ENCODE results near the gene ILF3.
"Not testable (repeated sequence)": the region's sequence is repeated elsewhere in the genome, so short reads cannot be mapped to it uniquely, and the experiment has no call there.

Gene ILF3

DNA sequence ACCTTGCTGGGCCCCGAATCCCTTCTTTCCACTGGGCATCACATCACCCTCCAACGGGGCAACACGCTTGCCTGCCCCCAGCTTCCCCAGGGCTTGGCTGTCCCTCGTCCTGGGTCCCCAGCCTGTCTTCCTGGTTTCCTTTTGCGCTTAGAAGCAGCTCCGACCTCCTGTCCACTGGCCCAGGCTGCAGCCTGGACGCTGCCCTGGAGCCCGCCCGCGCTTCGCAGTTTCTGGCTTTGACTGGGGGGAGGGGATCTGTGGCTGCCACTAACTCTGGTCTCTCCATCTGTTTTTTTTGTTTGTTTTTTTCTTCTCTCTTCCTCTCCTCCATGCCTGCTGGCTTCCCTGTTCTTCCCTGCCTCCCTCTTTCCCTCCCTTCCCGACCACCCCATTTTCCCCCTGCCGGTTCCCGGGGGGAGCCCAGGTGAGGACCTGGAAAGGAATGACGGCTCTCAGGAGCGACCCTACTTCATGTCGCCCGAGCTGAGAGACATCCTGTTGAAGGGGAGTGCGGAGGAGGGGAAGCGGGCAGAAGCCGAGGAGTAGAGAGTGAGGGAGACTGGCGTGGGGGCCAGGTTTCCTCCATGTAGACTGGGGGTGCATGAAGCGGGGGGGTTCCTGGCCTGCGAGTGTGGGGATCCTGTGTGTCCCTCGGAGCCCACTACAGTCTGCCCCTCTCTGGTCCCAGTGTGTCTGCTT lies 11.5 kb upstream of the ILF3 start:
- DNase-seq (ENCODE audit: low spot score), result no peak

DNA sequence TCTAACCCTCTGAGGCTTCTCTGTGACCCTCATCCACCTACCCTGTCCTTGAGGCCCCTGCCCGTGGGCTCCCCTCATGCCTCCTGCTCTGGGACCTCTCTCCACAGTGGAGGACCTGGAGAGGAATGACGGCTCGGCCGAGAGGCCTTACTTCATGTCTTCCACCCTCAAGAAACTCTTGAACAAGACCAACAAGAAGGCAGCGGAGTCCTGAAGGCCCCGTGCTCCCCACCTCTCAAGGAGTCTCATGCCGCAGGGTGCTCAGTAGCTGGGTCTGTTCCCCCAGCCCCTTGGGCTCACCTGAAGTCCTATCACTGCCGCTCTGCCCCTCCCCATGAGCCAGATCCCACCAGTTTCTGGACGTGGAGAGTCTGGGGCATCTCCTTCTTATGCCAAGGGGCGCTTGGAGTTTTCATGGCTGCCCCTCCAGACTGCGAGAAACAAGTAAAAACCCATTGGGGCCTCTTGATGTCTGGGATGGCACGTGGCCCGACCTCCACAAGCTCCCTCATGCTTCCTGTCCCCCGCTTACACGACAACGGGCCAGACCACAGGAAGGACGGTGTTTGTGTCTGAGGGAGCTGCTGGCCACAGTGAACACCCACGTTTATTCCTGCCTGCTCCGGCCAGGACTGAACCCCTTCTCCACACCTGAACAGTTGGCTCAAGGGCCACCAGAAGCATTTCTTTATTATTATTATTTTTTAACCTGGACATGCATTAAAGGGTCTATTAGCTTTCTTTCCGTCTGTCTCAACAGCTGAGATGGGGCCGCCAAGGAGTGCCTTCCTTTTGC lies 10.8 kb upstream of the ILF3 start:
- no peak for DNase-seq (ENCODE audit: low spot score)

DNA sequence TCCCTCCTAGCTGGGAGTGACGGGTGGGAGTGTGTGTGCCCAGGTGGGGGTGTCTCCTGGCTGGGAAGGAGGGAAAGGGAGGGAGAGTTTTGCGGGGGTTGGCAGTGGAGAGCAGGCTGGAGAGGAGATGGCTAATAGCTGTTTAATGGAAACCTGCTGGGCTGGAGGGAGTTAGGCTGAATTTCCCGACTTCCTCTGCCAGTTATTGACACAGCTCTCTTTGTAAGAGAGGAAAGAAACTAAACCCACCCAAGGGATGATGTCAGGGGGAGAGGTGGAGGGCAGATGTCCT lies 10.2 kb upstream of the ILF3 start:
- no peak for DNase-seq (ENCODE audit: low spot score)

- peak; percentile 89 for DNase-seq (ENCODE audit: low spot score)
Observed at GRCh38 chr19:10644260-10645007, 9.7 kb upstream of the ILF3 start.

GRCh38 chr19:10646456-10647159 lies 7.5 kb upstream of the ILF3 start:
- no peak for DNase-seq (ENCODE audit: low spot score)

DNA sequence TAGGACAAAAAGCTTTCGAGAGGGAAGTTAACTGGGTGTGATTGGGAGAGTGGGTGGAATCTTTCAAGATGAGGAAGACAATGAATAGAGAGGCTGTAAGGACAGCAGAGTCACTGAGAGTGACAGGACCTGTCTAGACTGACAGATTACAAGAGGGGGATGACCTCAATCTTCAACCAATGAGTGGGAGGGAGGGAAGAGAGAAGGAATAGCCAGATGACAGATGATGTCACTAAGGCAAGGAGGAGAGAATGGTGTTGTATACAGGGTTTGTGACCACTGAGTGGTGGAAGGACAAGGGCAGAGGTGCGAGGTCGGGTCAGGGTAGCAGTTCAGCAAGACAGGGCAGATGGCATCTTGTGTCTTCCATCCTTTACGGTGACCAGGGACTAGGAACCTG lies 5.8 kb upstream of the ILF3 start:
- DNase-seq (ENCODE audit: low spot score), result no peak

DNA sequence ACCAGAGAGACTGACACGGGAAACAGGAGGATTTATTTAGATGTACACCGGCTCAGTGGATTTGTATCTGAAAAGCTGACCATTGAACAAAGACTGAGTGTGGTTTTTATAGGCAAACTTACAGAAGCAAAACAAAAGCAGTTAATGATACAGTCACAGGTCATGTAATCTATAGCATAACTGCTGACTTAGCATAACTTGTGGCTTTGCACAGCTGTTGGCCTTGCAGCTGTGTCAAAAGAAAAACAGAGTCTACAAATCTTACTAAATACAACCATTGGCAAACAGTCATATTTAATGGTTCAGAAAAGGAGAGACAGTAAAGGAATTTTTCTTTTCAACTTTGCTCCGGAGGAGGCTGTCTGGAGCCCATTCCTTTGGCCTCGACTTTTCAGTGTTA lies 2.3 kb upstream of the ILF3 start:
- DNase-seq (ENCODE audit: low spot score), result no peak

- DNase-seq (ENCODE audit: low spot score), result no peak
Observed at GRCh38 chr19:10653482-10653731, 739 bp upstream of the ILF3 start.

- peak; percentile 73 for DNase-seq (ENCODE audit: low spot score)
Observed at GRCh38 chr19:10654610-10655456, 687 bp downstream of the ILF3 start.

DNA sequence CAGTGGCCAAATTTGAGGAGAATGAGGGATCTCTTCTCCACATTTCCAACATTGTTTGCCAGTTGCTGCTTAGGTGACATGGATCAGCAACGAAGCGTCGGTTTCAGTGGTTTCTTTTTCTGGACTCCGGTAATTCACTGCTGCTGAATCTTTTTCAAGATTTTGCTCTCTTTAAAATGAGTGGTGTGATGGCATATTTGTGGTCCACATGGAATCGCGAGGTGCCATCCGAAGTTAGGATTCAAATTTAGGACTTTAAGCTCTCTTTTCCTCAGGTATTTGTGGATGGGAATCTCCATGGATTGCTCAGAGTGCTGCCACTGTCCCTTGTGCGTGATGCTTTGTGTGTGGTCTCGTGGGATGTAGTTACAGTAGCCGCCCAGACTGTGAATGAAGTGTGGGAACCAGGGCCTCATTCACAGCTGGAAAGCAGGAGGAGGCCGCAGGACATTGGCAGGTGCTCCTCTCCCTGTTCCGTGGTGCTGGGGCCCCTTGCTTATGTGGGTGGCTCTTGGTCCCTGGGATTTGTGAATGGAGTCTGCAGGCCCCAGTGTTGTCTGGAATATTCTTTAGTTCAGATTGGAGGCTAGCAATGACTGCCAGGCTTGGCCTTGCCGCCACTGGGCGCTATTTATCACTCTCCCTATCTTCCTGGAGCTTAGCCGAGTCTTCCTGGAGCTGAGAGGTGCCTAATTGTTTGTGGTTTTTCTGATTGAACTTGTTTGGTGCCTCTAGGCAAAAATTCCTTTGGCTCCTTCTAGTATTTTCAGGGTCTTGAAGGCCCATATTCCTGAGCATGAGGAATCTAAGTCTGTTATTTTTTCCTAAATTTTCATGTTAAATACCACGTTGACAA lies 1.5 kb downstream of the ILF3 start:
- peak; percentile 63 for DNase-seq (ENCODE audit: low spot score)

GRCh38 chr19:10660346-10660745 lies 6.2 kb downstream of the ILF3 start:
- no peak for DNase-seq (ENCODE audit: low spot score)

DNA sequence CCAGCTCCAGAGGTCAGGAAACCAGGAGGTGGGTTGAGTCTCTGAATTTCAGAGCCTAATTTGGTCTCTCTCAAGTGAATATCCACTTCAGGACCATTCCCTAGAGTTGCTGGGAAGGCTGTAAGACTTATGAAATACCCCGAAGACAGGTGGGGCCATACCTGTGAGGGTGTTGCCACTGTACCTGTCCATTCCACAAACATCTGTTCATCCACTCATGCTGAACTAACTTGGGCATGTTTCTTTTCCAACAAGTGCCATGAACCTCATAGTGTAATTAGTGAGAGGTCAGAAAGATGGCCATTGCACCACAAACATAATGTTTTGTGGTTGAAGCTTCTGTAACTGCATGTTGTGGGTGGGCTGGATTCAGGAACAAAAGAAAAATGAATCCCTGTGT lies 7.8 kb downstream of the ILF3 start:
- DNase-seq (ENCODE audit: low spot score), result no peak

DNA sequence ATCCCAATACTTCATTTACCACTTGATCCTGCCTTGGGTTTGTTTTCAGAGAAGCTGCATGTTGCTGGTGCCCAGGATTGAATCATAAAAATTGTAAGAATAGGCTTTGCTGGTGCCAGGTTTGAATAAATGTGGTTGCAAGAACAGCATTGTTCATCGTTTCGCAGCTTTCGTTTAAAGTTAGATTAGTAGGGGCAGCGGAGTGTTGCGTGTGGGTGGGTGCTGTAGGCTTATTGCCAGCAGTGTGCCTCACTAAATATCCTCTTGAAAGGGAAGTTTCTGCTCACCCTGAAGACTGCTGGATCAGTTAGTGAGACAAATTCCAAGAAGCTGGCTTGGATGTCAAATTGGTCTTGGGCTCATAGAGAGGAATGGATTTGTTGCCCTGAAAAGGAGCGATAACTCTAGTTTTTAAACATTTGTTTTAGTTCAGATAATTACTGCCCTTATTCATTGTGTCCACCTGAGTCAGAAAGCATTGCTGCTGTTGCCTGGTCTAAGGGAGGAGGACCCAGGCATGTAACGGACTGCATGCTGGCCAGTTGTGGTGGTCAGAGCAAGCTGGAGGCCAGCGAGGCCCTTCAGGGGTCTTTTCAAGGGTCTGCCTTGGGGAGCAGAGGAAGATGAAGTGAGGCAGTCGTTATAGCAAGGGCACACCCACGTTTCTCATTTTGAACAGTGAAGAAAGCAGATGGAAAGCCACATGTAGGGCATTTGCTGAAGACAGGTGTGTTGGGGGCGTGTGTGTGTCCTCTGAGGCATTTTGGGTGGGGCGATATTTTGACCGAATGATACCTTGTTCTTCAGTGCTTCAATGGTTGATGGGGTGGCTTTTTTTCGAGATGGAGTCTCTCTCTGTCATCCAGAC lies 8.5 kb downstream of the ILF3 start:
- no peak for DNase-seq (ENCODE audit: low spot score)

- DNase-seq (ENCODE audit: low spot score), result not testable (repeated sequence)
Observed at GRCh38 chr19:10663252-10663563, 9.1 kb downstream of the ILF3 start.

DNA sequence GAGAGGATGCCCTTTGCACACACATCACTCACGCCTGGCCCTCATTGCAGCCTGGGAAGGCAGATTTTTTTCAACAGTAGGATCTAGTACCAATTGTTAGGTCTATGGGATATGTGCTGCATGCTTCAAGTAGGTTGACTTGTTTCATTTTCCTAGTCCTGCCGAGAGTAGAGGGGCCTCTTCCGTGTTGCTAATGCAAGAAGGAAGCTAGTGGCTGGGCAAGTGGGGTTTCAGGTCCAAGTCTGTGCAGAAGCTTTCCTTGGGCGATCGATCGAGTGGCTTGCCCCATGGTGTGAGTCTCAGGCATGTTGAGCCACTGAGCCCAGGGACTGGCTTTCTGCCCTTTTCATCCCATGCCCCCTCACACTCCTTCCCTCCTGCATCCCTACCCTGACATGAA lies 13.7 kb downstream of the ILF3 start:
- no peak for DNase-seq (ENCODE audit: low spot score)

DNA sequence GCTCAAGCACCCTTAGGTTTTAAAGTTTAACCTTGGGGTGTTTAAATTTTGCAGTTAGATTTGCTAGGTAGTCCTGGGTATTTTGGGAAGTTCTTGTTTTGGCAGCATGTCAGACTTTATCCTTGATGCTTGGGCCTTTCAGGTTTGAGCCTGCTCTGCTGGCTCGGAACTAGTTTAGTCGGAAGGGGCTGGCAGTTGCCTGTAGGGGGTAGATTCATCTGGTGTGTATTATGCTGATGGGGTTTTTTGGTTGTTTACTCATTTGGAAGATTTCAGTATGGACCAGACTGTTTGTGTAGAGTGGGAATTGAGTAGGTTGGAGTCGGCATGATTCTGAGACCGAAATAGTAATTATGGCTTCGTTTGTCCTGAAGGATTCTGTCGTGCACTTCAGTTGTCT lies 15.1 kb downstream of the ILF3 start:
- DNase-seq (ENCODE audit: low spot score), result no peak

- no peak for DNase-seq (ENCODE audit: low spot score)
Observed at GRCh38 chr19:10670182-10670581, 16.0 kb downstream of the ILF3 start.

DNA sequence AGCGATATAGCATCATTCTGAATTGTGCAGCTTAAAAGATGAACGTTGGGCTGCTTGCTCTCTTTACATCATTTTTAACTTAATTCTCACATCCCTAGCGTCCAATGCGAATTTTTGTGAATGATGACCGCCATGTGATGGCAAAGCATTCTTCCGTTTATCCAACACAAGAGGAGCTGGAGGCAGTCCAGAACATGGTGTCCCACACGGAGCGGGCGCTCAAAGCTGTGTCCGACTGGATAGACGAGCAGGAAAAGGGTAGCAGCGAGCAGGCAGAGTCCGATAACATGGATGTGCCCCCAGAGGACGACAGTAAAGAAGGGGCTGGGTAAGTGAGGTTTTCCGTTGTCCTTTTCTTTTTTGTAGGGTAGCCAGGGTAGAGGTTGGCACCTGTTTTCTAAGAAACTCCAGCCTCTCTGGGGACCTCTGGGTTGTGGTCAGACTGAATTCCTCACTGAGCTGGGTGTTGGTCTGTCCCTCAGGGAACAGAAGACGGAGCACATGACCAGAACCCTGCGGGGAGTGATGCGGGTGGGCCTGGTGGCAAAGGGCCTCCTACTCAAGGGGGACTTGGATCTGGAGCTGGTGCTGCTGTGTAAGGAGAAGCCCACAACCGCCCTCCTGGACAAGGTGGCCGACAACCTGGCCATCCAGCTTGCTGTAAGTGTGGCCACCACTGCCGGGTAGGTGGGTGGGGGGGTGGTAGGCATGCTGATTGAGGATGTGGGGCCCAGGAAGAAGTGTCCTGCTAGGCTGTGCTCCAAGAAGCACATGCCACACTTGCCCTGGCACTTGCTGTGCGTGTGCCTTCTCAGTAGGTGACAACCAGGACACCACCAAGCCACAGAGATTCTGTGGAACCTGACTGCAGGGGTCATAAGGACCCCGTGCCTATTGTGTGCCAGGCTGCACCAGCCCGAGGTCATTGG lies 17.0 kb downstream of the ILF3 start:
- no peak for DNase-seq (ENCODE audit: low spot score)

DNA sequence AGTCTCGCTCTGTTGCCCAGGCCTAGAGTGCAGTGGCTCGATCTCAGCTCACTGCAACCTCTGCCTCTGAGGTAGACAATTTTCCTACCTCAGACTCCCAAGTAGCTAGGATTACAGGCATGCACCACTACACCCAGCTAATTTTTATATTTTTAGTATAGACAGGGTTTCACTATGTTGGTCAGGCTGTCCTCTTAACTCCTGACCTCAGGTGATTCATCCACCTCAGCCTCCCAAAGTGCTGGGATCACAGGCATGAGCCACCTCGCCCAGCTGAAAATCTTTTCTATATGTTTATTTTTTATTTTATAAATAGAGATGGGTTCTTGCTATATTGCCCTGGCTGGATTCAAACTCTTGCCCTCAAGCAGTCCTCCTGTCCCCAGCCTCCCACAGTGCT lies 17.8 kb downstream of the ILF3 start:
- not testable (repeated sequence) for DNase-seq (ENCODE audit: low spot score)

Measured in hematopoietic multipotent progenitor cell treated with erythropoietin and hydrocortisone succinate and interleukin-3 and kit ligand, for 17 days (in vitro differentiated cells).